HEK293 (cell line): ENCODE results near the gene MAPKAP1.

ENCODE experiments used
- CTCF ChIA-PET: fragments of 350-600 bp; formaldehyde crosslinking; extraction: SDS; loops from one replicate; lab custom pipeline; 2021; ENCODE audit warnings: antibody characterized with exemption; lab: Yijun Ruan, JAX
- POLR2A ChIA-PET: fragments of 300-600 bp; formaldehyde crosslinking; extraction: SDS; loops from one replicate; lab custom pipeline; 2020; ENCODE audit warnings: antibody characterized with exemption, inconsistent platforms; lab: Yijun Ruan, JAX
- H3K27ac ChIP-seq: fragments of 200-500 bp; sonication (Bioruptor generic); 2 replicates; pipeline ENCODE4 v1.5.1; 2014; ENCODE audit warnings: low read depth, low read length, control low read depth, inconsistent platforms; ENCODE audit errors: extremely low read depth
- H3K36me3 ChIP-seq, 2 experiments: fragments of 200-500 bp in 1 of 2; sonication (Bioruptor generic) in 1 of 2; 1 replicate in 1 of 2; 2 replicates in 1 of 2; pipeline ENCODE4 v1.5.1; 2014 to 2017; ENCODE audit warnings: inconsistent platforms in 2 of 2, low read length in 2 of 2; ENCODE audit not compliant: control insufficient read depth in 2 of 2, insufficient read depth in 1 of 2
- H3K4me1 ChIP-seq: fragments of 200-500 bp; sonication (Bioruptor generic); 2 replicates; pipeline ENCODE4 v1.5.1; 2014; ENCODE audit warnings: mild to moderate bottlenecking, low read length, inconsistent platforms; ENCODE audit not compliant: control insufficient read depth, insufficient read depth
- H3K4me3 ChIP-seq: 2 replicates; pipeline ENCODE4 v1.5.1; 2011; ENCODE audit warnings: low read depth, mild to moderate bottlenecking, control low read depth, low read length, moderate library complexity
- H3K9me3 ChIP-seq: fragments of 200-500 bp; sonication (Bioruptor generic); 2 replicates; pipeline ENCODE4 v1.5.1; 2014; ENCODE audit warnings: low read depth, low read length, inconsistent platforms; ENCODE audit not compliant: control insufficient read depth, insufficient read depth
- HOXA7 ChIP-seq: sonication (generic); formaldehyde crosslinking; IDR thresholded peaks from 2 replicates; pipeline ENCODE4 v1.8.1; 2022; ENCODE audit warnings: missing genetic modification reagents, borderline replicate concordance
- SCRT2 ChIP-seq: fragments of 450-650 bp; formaldehyde crosslinking; IDR thresholded peaks from 2 replicates; pipeline ENCODE4 v1.5.1; 2016; ENCODE audit warnings: missing biosample characterization, missing genetic modification characterization
- SETDB1 ChIP-seq: IDR thresholded peaks from one replicate; pipeline ENCODE4 v1.6.1; 2017; ENCODE audit warnings: mild to moderate bottlenecking, low read length, moderate library complexity, mixed read lengths; ENCODE audit not compliant: insufficient read length
- SP7 ChIP-seq: fragments of 450-650 bp; formaldehyde crosslinking; IDR thresholded peaks from 2 replicates; pipeline ENCODE4 v1.5.1; 2016; ENCODE audit warnings: missing biosample characterization, missing genetic modification characterization
- YY1 ChIP-seq: fragments of 450-650 bp; formaldehyde crosslinking; IDR thresholded peaks from 2 replicates; pipeline ENCODE4 v1.5.1; 2018; ENCODE audit warnings: missing biosample characterization, missing genetic modification characterization
- ZNF121 ChIP-seq: fragments of 450-650 bp; formaldehyde crosslinking; IDR thresholded peaks from 2 replicates; pipeline ENCODE4 v1.5.1; 2016; ENCODE audit warnings: missing biosample characterization, missing genetic modification characterization
- ZNF132 ChIP-seq: fragments of 450-650 bp; formaldehyde crosslinking; IDR thresholded peaks from 2 replicates; pipeline ENCODE4 v1.5.1; 2017; ENCODE audit warnings: missing biosample characterization, missing genetic modification characterization, borderline replicate concordance
- ZNF133 ChIP-seq: fragments of 450-650 bp; formaldehyde crosslinking; IDR thresholded peaks from 2 replicates; pipeline ENCODE4 v1.5.1; 2016; ENCODE audit warnings: missing biosample characterization, missing genetic modification characterization
- ZNF19 ChIP-seq: fragments of 450-650 bp; formaldehyde crosslinking; IDR thresholded peaks from 2 replicates; pipeline ENCODE4; 2016; ENCODE audit warnings: missing biosample characterization, missing genetic modification characterization, low read depth
- ZNF214 ChIP-seq: fragments of 450-650 bp; formaldehyde crosslinking; IDR thresholded peaks from 2 replicates; pipeline ENCODE4 v1.5.1; 2017; ENCODE audit warnings: missing biosample characterization, mild to moderate bottlenecking, missing genetic modification characterization, borderline replicate concordance
- ZNF223 ChIP-seq: fragments of 450-650 bp; formaldehyde crosslinking; IDR thresholded peaks from 2 replicates; pipeline ENCODE4 v1.5.1; 2016; ENCODE audit warnings: missing biosample characterization, missing genetic modification characterization
- ZNF302 ChIP-seq: fragments of 450-650 bp; formaldehyde crosslinking; IDR thresholded peaks from 2 replicates; pipeline ENCODE4 v1.5.1; 2016; ENCODE audit warnings: missing biosample characterization, missing genetic modification characterization, low read depth
- ZNF341 ChIP-seq: fragments of 450-650 bp; formaldehyde crosslinking; IDR thresholded peaks from 2 replicates; pipeline ENCODE4; 2016; ENCODE audit warnings: low read depth, missing biosample characterization, missing genetic modification characterization
- ZNF398 ChIP-seq: fragments of 450-650 bp; formaldehyde crosslinking; IDR thresholded peaks from 2 replicates; pipeline ENCODE4 v1.5.1; 2017; ENCODE audit warnings: missing biosample characterization, missing genetic modification characterization
- ZNF416 ChIP-seq: fragments of 450-650 bp; formaldehyde crosslinking; IDR thresholded peaks from 2 replicates; pipeline ENCODE4 v1.5.1; 2016; ENCODE audit warnings: missing biosample characterization, missing genetic modification characterization
- ZNF426 ChIP-seq: fragments of 450-650 bp; formaldehyde crosslinking; IDR thresholded peaks from 2 replicates; pipeline ENCODE4 v1.5.1; 2017; ENCODE audit warnings: missing biosample characterization, missing genetic modification characterization, mild to moderate bottlenecking, inconsistent platforms, moderate library complexity
- ZNF514 ChIP-seq: fragments of 450-650 bp; formaldehyde crosslinking; IDR thresholded peaks from 2 replicates; pipeline ENCODE4 v1.5.1; 2016; ENCODE audit warnings: missing biosample characterization, missing genetic modification characterization
- ZNF596 ChIP-seq: fragments of 450-650 bp; IDR thresholded peaks from 2 replicates; pipeline ENCODE4 v1.5.0; 2018; ENCODE audit warnings: missing biosample characterization, mild to moderate bottlenecking, missing genetic modification characterization, moderate library complexity
- ZNF621 ChIP-seq: fragments of 450-650 bp; formaldehyde crosslinking; IDR thresholded peaks from 2 replicates; pipeline ENCODE4 v1.5.1; 2017; ENCODE audit warnings: missing biosample characterization, missing genetic modification characterization
- ZNF701 ChIP-seq: fragments of 450-650 bp; formaldehyde crosslinking; IDR thresholded peaks from 2 replicates; pipeline ENCODE4 v1.5.1; 2016; ENCODE audit warnings: missing biosample characterization, missing genetic modification characterization
- ZNF792 ChIP-seq: fragments of 450-650 bp; formaldehyde crosslinking; IDR thresholded peaks from 2 replicates; pipeline ENCODE4 v1.5.1; 2016; ENCODE audit warnings: missing biosample characterization, missing genetic modification characterization
- ZNF843 ChIP-seq: fragments of 450-650 bp; formaldehyde crosslinking; IDR thresholded peaks from 2 replicates; pipeline ENCODE4 v1.5.1; 2016; ENCODE audit warnings: missing biosample characterization, missing genetic modification characterization
- TF ChIP-seq, protein P1 (sequence below): fragments of 450-650 bp; formaldehyde crosslinking; conservative IDR thresholded peaks from 2 replicates; pipeline ENCODE4 v1.5.1; 2016; ENCODE audit warnings: low read depth, missing biosample characterization, missing genetic modification characterization
- TF ChIP-seq, protein P2 (sequence below): fragments of 450-650 bp; formaldehyde crosslinking; IDR thresholded peaks from 2 replicates; pipeline ENCODE4 v1.5.1; 2016; ENCODE audit warnings: missing biosample characterization, missing genetic modification characterization
- TF ChIP-seq, protein P3 (sequence below): fragments of 450-650 bp; formaldehyde crosslinking; IDR thresholded peaks from 2 replicates; pipeline ENCODE4 v1.5.1; 2016; ENCODE audit warnings: missing biosample characterization, missing genetic modification characterization

MAPKAP1 gene

GRCh38 chr9:125650271-125650737 lies 56.7 kb downstream of the MAPKAP1 start:
- H3K4me1 ChIP-seq, result peaks cover 8% of the 10 kb centered on the region
- no peaks in the 10 kb centered on the region for H3K9me3 ChIP-seq
- H3K4me3 ChIP-seq, result no peak overlapping the region
- TF ChIP-seq ZNF426 (tag by site-specific recombination), result no peak
- no peak for TF ChIP-seq ZNF514 (tag by site-specific recombination)
- TF ChIP-seq, protein P1, sequence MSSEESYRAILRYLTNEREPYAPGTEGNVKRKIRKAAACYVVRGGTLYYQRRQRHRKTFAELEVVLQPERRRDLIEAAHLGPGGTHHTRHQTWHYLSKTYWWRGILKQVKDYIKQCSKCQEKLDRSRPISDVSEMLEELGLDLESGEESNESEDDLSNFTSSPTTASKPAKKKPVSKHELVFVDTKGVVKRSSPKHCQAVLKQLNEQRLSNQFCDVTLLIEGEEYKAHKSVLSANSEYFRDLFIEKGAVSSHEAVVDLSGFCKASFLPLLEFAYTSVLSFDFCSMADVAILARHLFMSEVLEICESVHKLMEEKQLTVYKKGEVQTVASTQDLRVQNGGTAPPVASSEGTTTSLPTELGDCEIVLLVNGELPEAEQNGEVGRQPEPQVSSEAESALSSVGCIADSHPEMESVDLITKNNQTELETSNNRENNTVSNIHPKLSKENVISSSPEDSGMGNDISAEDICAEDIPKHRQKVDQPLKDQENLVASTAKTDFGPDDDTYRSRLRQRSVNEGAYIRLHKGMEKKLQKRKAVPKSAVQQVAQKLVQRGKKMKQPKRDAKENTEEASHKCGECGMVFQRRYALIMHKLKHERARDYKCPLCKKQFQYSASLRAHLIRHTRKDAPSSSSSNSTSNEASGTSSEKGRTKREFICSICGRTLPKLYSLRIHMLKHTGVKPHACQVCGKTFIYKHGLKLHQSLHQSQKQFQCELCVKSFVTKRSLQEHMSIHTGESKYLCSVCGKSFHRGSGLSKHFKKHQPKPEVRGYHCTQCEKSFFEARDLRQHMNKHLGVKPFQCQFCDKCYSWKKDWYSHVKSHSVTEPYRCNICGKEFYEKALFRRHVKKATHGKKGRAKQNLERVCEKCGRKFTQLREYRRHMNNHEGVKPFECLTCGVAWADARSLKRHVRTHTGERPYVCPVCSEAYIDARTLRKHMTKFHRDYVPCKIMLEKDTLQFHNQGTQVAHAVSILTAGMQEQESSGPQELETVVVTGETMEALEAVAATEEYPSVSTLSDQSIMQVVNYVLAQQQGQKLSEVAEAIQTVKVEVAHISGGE (tag by site-specific recombination), result no peak
- TF ChIP-seq ZNF132 (tag by site-specific recombination), result no peak
- TF ChIP-seq ZNF621 (tag by site-specific recombination), result no peak
- TF ChIP-seq, protein P2, sequence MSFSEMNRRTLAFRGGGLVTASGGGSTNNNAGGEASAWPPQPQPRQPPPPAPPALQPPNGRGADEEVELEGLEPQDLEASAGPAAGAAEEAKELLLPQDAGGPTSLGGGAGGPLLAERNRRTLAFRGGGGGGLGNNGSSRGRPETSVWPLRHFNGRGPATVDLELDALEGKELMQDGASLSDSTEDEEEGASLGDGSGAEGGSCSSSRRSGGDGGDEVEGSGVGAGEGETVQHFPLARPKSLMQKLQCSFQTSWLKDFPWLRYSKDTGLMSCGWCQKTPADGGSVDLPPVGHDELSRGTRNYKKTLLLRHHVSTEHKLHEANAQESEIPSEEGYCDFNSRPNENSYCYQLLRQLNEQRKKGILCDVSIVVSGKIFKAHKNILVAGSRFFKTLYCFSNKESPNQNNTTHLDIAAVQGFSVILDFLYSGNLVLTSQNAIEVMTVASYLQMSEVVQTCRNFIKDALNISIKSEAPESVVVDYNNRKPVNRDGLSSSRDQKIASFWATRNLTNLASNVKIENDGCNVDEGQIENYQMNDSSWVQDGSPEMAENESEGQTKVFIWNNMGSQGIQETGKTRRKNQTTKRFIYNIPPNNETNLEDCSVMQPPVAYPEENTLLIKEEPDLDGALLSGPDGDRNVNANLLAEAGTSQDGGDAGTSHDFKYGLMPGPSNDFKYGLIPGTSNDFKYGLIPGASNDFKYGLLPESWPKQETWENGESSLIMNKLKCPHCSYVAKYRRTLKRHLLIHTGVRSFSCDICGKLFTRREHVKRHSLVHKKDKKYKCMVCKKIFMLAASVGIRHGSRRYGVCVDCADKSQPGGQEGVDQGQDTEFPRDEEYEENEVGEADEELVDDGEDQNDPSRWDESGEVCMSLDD, result no peak
- no peak for TF ChIP-seq ZNF223 (tag by site-specific recombination)
- TF ChIP-seq ZNF843 (tag by site-specific recombination), result no peak
- TF ChIP-seq ZNF792, result no peak
- TF ChIP-seq ZNF596 (tag by site-specific recombination), result no peak
- TF ChIP-seq HOXA7, result no peak
- TF ChIP-seq, protein P3, sequence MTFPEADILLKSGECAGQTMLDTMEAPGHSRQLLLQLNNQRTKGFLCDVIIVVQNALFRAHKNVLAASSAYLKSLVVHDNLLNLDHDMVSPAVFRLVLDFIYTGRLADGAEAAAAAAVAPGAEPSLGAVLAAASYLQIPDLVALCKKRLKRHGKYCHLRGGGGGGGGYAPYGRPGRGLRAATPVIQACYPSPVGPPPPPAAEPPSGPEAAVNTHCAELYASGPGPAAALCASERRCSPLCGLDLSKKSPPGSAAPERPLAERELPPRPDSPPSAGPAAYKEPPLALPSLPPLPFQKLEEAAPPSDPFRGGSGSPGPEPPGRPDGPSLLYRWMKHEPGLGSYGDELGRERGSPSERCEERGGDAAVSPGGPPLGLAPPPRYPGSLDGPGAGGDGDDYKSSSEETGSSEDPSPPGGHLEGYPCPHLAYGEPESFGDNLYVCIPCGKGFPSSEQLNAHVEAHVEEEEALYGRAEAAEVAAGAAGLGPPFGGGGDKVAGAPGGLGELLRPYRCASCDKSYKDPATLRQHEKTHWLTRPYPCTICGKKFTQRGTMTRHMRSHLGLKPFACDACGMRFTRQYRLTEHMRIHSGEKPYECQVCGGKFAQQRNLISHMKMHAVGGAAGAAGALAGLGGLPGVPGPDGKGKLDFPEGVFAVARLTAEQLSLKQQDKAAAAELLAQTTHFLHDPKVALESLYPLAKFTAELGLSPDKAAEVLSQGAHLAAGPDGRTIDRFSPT, result no peak
- TF ChIP-seq ZNF398 (tag by site-specific recombination), result no peak
- H3K36me3 ChIP-seq, result no peaks in the 10 kb centered on the region
- no peak overlapping the region for H3K27ac ChIP-seq
- ChIA-PET POLR2A (no interaction called here), CTCF (interaction anchor here (0.6 to 1.0 kb wide), 2 partner anchors 9 to 92 kb away, joined by 3 to 5 read pairs; no protein-coding TSS in a partner anchor)

GRCh38 chr9:125649826-125650225 lies 57.2 kb downstream of the MAPKAP1 start:
- Histone ChIP-seq H3K36me3 (no peaks in the 10 kb centered on the region), H3K27ac (no peak overlapping the region), H3K4me3 (no peak overlapping the region), H3K9me3 (no peaks in the 10 kb centered on the region), H3K4me1 (peaks cover 8% of the 10 kb centered on the region)
- CTCF ChIA-PET, result interaction anchor here (1.0 kb wide), 1 partner anchor 10 kb away, joined by 5 read pairs; no protein-coding TSS in a partner anchor
- POLR2A ChIA-PET, result interaction anchor here (0.7 kb wide), 1 partner anchor 11 kb away, joined by 4 read pairs; no protein-coding TSS in a partner anchor
- no peak for TF ChIP-seq SP7 (tag by site-specific recombination)
- TF ChIP-seq ZNF341 (tag by site-specific recombination), result no peak
- TF ChIP-seq SETDB1, result no peak
- TF ChIP-seq ZNF621 (tag by site-specific recombination), result no peak
- TF ChIP-seq ZNF121, result no peak
- no peak for TF ChIP-seq YY1 (tag by site-specific recombination)
- no peak for TF ChIP-seq SCRT2 (tag by site-specific recombination)
- TF ChIP-seq ZNF416 (tag by site-specific recombination), result no peak
- TF ChIP-seq ZNF701 (tag by site-specific recombination), result no peak
- no peak for TF ChIP-seq ZNF19 (tag by site-specific recombination)
- no peak for TF ChIP-seq ZNF133 (tag by site-specific recombination)
- TF ChIP-seq ZNF214 (tag by site-specific recombination), result no peak
- TF ChIP-seq ZNF302, result no peak
